SK-N-SH (cell line): ENCODE data around the gene PRKCH. TPM values are rescaled to one million over a fixed set of nuclear protein-coding genes. Genes with fewer than 3 reads are reported as not detected.

ENCODE experiments used
- CTCF ChIA-PET: fragments of 300-600, 350-600 bp; formaldehyde crosslinking; extraction: SDS; loops from one replicate; lab custom pipeline; 2021; lab: Yijun Ruan, JAX
- POLR2A ChIA-PET: fragments of 350-600 bp; sonication (Branson Sonifier 250); formaldehyde crosslinking; extraction: SDS; loops from one replicate; lab custom pipeline; 2020; ENCODE audit warnings: antibody characterized with exemption, inconsistent platforms; lab: Yijun Ruan, JAX
- DNase-seq: peaks from one replicate; pipeline ENCODE4 v3.0.0; 2012
- H2AFZ ChIP-seq: fragments of 200-600 bp; sonication (generic); 2 replicates; pipeline ENCODE4 v1.8.1; 2016; ENCODE audit warnings: antibody characterized with exemption, mild to moderate bottlenecking, low read depth
- H3F3A ChIP-seq: fragments of 200-600 bp; sonication (generic); replicated peaks from 2 replicates; pipeline ENCODE3; 2016; ENCODE audit warnings: antibody characterized with exemption, mild to moderate bottlenecking; ENCODE audit not compliant: insufficient read depth
- H3K27ac ChIP-seq, 2 experiments: fragments of 200-500 bp in 1 of 2; fragments of 200-600 bp in 1 of 2; sonication (Bioruptor generic) in 1 of 2; sonication (generic), shearing (Covaris generic) in 1 of 2; 2 replicates each; pipeline versions ENCODE4 v1.5.1 to v1.6.1; 2014 to 2016; ENCODE audit warnings: low read depth in 2 of 2, inconsistent platforms in 1 of 2, low read length in 1 of 2, mild to moderate bottlenecking in 1 of 2, mixed read lengths in 1 of 2
- H3K27me3 ChIP-seq: fragments of 200-600 bp; sonication (generic), shearing (Covaris generic); 2 replicates; pipeline ENCODE4 v1.6.1; 2016; ENCODE audit warnings: mixed run types; ENCODE audit not compliant: insufficient read depth
- H3K36me3 ChIP-seq, 2 experiments: fragments of 200-500 bp in 1 of 2; fragments of 200-600 bp in 1 of 2; sonication (Bioruptor generic) in 1 of 2; sonication (generic) in 1 of 2; replicated peaks in 1 of 2; 2 replicates each; pipeline versions ENCODE3 to v1.5.1; 2014 to 2016; ENCODE audit warnings: low read length in 1 of 2, mild to moderate bottlenecking in 1 of 2; ENCODE audit not compliant: insufficient read depth in 2 of 2, control insufficient read depth in 1 of 2
- H3K4me1 ChIP-seq, 2 experiments: fragments of 200-500 bp in 1 of 2; fragments of 200-600 bp in 1 of 2; sonication (Bioruptor generic) in 1 of 2; sonication (generic), shearing (Covaris generic) in 1 of 2; 2 replicates each; pipeline versions ENCODE4 v1.5.1 to v1.6.1; 2014 to 2016; ENCODE audit warnings: low read depth in 1 of 2, low read length in 1 of 2, mixed run types in 1 of 2; ENCODE audit not compliant: insufficient read depth in 2 of 2, control insufficient read depth in 1 of 2
- H3K4me2 ChIP-seq: fragments of 200-600 bp; sonication (generic), shearing (Covaris generic); 2 replicates; pipeline ENCODE4 v1.6.1; 2017; ENCODE audit warnings: mixed run types
- H3K4me3 ChIP-seq, 2 experiments: fragments of 200-500 bp in 1 of 2; fragments of 200-600 bp in 1 of 2; sonication (Bioruptor generic) in 1 of 2; sonication (generic), shearing (Covaris generic) in 1 of 2; 2 replicates each; pipeline versions ENCODE4 v1.5.1 to v1.8.1; 2014 to 2016; ENCODE audit warnings: low read depth in 2 of 2, inconsistent platforms in 1 of 2, low read length in 1 of 2, mild to moderate bottlenecking in 1 of 2, mixed read lengths in 1 of 2, moderate library complexity in 1 of 2
- H3K79me2 ChIP-seq: fragments of 200-600 bp; sonication (generic); 2 replicates; pipeline ENCODE4 v1.8.1; 2017; ENCODE audit warnings: mild to moderate bottlenecking; ENCODE audit not compliant: insufficient read depth
- H3K9ac ChIP-seq: fragments of 200-600 bp; sonication (generic); 2 replicates; pipeline ENCODE4 v1.6.1; 2017; ENCODE audit warnings: mixed run types
- H3K9me2 ChIP-seq: fragments of 200-600 bp; sonication (generic); 2 replicates; pipeline ENCODE4 v1.6.1; 2017; ENCODE audit warnings: mixed run types
- H3K9me3 ChIP-seq: fragments of 200-600 bp; sonication (generic); 2 replicates; pipeline ENCODE4 v1.6.1; 2017; ENCODE audit warnings: mixed run types, mild to moderate bottlenecking, moderate library complexity
- H4K20me1 ChIP-seq: fragments of 200-600 bp; sonication (generic); 2 replicates; pipeline ENCODE4 v1.6.1; 2017; ENCODE audit warnings: mild to moderate bottlenecking, mixed run types; ENCODE audit not compliant: insufficient read depth
- CHD2 ChIP-seq: fragments of 150-350 bp; IDR thresholded peaks from 2 replicates; pipeline ENCODE4 v1.6.1; 2018; ENCODE audit warnings: low read length; ENCODE audit not compliant: partially characterized antibody
- EP300 ChIP-seq, 2 experiments: IDR thresholded peaks; 2 replicates each; pipeline versions ENCODE4 v1.4.0 to v1.6.1; 2012; ENCODE audit warnings: borderline replicate concordance in 1 of 2, low read depth in 1 of 2, low read length in 1 of 2
- FOSL2 ChIP-seq: IDR thresholded peaks from 2 replicates; pipeline ENCODE4 v1.4.0; 2012; ENCODE audit warnings: low read depth, mild to moderate bottlenecking, moderate library complexity, borderline replicate concordance
- GATA2 ChIP-seq: sonication (generic); formaldehyde crosslinking; IDR thresholded peaks from 2 replicates; pipeline ENCODE4 v1.5.0; 2020; ENCODE audit warnings: mild to moderate bottlenecking, missing genetic modification reagents
- MAX ChIP-seq: IDR thresholded peaks from 2 replicates; pipeline ENCODE4 v1.4.0; 2012; ENCODE audit warnings: low read depth
- MEF2A ChIP-seq: IDR thresholded peaks from 2 replicates; pipeline ENCODE4 v1.4.0; 2012; ENCODE audit warnings: low read depth, borderline replicate concordance
- MXI1 ChIP-seq: IDR thresholded peaks from 2 replicates; pipeline ENCODE4 v1.6.1; 2012; ENCODE audit warnings: mild to moderate bottlenecking, low read depth, low read length, improper control_type of control experiment
- NFIC ChIP-seq: IDR thresholded peaks from 2 replicates; pipeline ENCODE4 v1.4.0; 2012; ENCODE audit warnings: borderline replicate concordance
- NRF1 ChIP-seq: IDR thresholded peaks from 2 replicates; pipeline ENCODE4 v1.6.1; 2012; ENCODE audit warnings: low read depth, mild to moderate bottlenecking, low read length
- RCOR1 ChIP-seq: fragments of 150-350 bp; IDR thresholded peaks from 2 replicates; pipeline ENCODE4 v1.6.1; 2017; ENCODE audit warnings: antibody characterized with exemption, low read length
- REST ChIP-seq: IDR thresholded peaks from 2 replicates; pipeline ENCODE4 v1.6.1; 2012; ENCODE audit warnings: mild to moderate bottlenecking, low read depth, low read length, moderate library complexity
- RFX5 ChIP-seq: IDR thresholded peaks from 2 replicates; pipeline ENCODE4 v1.6.1; 2012; ENCODE audit warnings: mild to moderate bottlenecking, improper control_type of control experiment, low read length
- RXRA ChIP-seq: IDR thresholded peaks from 2 replicates; pipeline ENCODE4 v1.4.0; 2012; ENCODE audit warnings: low read depth, mild to moderate bottlenecking, borderline replicate concordance
- SIN3A ChIP-seq: IDR thresholded peaks from 2 replicates; pipeline ENCODE4 v1.6.1; 2012; ENCODE audit warnings: low read depth, mild to moderate bottlenecking, low read length, moderate library complexity, borderline replicate concordance
- SMC3 ChIP-seq: IDR thresholded peaks from 2 replicates; pipeline ENCODE4 v1.6.1; 2012; ENCODE audit warnings: low read depth, low read length, improper control_type of control experiment
- TAF1 ChIP-seq: IDR thresholded peaks from 2 replicates; pipeline ENCODE4 v1.6.1; 2012; ENCODE audit warnings: low read depth, mild to moderate bottlenecking, low read length, moderate library complexity, borderline replicate concordance
- TEAD4 ChIP-seq: IDR thresholded peaks from 2 replicates; pipeline ENCODE4 v1.4.0; 2012; ENCODE audit warnings: mild to moderate bottlenecking, borderline replicate concordance; ENCODE audit not compliant: insufficient read depth
- USF1 ChIP-seq: IDR thresholded peaks from 2 replicates; pipeline ENCODE4 v1.4.0; 2012; ENCODE audit warnings: low read depth, borderline replicate concordance
- WGBS: methylation state at CpG from one replicate; pipeline ENCODE4 v1.1.6; 2017; ENCODE audit warnings: low lambda C conversion rate; 5-methylcytosine and 5-hydroxymethylcytosine counted together
- polyA plus RNA-seq, 3 experiments: library from polyadenylated mRNA; depleted of rRNA; stranded (reverse); fragments of >200 nt; gene quantifications; 2 replicates each; pipeline ENCODE4 v1.2.3, GENCODE V29; 2012

PRKCH gene
- polyA plus RNA-seq, 1 of the 3 experiments (the other 2 are of a cell fraction) = 4.2 TPM

GRCh38 chr14:61451891-61452400 is 130.6 kb downstream of the PRKCH start:
- no peak overlapping the region for H3K4me3 ChIP-seq
- H3K9me2 ChIP-seq = no peaks in the 10 kb centered on the region
- no peaks in the 10 kb centered on the region; the same call in 1 of the 2 replicates for H3K79me2 ChIP-seq
- H3K4me2 ChIP-seq = no peak overlapping the region
- no peaks in the 10 kb centered on the region for H3K9me3 ChIP-seq
- H3F3A ChIP-seq = no peaks in the 10 kb centered on the region
- H3K4me1 ChIP-seq = peaks cover 0 to 9% of the 10 kb centered on the region in 2 experiments; a peak in 1 of 4 replicates
- H3K27ac ChIP-seq = no peak overlapping the region
- no peak for DNase-seq
- 98% methylated on average over 4 of the region's 6 CpGs for WGBS
- no peaks in the 10 kb centered on the region for H3K36me3 ChIP-seq
- CTCF ChIA-PET = interaction anchor here (0.9 to 2.5 kb wide), 2 partner anchors 386 to 706 kb away, joined by 3 to 17 read pairs; no protein-coding TSS in a partner anchor
- no peaks in the 10 kb centered on the region for H3K27me3 ChIP-seq
- H3K9ac ChIP-seq = no peak overlapping the region
- TF ChIP-seq CHD2 (no peak), RCOR1 (no peak), MAX (no peak), USF1 (no peak)
- H2AFZ ChIP-seq = no peak overlapping the region
- H4K20me1 ChIP-seq = no peaks in the 10 kb centered on the region
- POLR2A ChIA-PET = no interaction called here

- no peaks in the 10 kb centered on the region; the same call in 1 of the 2 replicates for H3K79me2 ChIP-seq
- no peaks in the 10 kb centered on the region for H3K9me2 ChIP-seq
- H3K27ac ChIP-seq = no peak overlapping the region
- WGBS = 95% methylated on average over 3 of the region's 3 CpGs
- H3K27me3 ChIP-seq = no peaks in the 10 kb centered on the region
- ChIA-PET POLR2A (no interaction called here), CTCF (interaction anchor here (0.7 to 1.0 kb wide), 3 partner anchors 365 to 706 kb away, joined by 3 read pairs; no protein-coding TSS in a partner anchor)
- H3K36me3 ChIP-seq = no peaks in the 10 kb centered on the region
- H3F3A ChIP-seq = no peaks in the 10 kb centered on the region
- no peak overlapping the region for H3K4me3 ChIP-seq
- H3K4me1 ChIP-seq = peaks cover 0 to 9% of the 10 kb centered on the region in 2 experiments; a peak in 1 of 4 replicates
- H3K9me3 ChIP-seq = no peaks in the 10 kb centered on the region
- H3K4me2 ChIP-seq = no peak overlapping the region
- DNase-seq = no peak
- no peak overlapping the region for H2AFZ ChIP-seq
- no peak for TF ChIP-seq RFX5
- no peak for TF ChIP-seq MXI1
- TF ChIP-seq GATA2 (CRISPR knock-in tag) = no peak
- TF ChIP-seq NRF1 = no peak
- no peak for TF ChIP-seq REST
- no peak for TF ChIP-seq NFIC
- no peak for TF ChIP-seq TAF1
- TF ChIP-seq RXRA = no peak
- no peak for TF ChIP-seq SIN3A
- TF ChIP-seq SMC3 = no peak
- TF ChIP-seq FOSL2 = no peak
- no peak for TF ChIP-seq MEF2A
- TF ChIP-seq TEAD4 = no peak
- TF ChIP-seq EP300 (IDR thresholded peaks at IDR 0.05; ENCODE audit: borderline replicate concordance in 1 of 2, low read depth in 1 of 2, low read length in 1 of 2) = no peak
- H3K9ac ChIP-seq = no peak overlapping the region
- no peaks in the 10 kb centered on the region for H4K20me1 ChIP-seq
Observed at GRCh38 chr14:61452452-61452851, 131.1 kb downstream of the PRKCH start.
